Keratinocyte (primary cell): Measurements from ENCODE around the gene ADORA2B. TPM values are rescaled to one million over a fixed set of nuclear protein-coding genes. Genes with fewer than 3 reads are reported as not detected.

ENCODE experiments used
- DNase-seq: peaks from one replicate; pipeline ENCODE4 v3.0.0-alpha.2; 2011; ENCODE audit warnings: low read depth, missing footprints, low spot score
- FAIRE-seq: peaks from 2 replicates; lab custom pipeline; 2011; peaks lifted over from hg19 to GRCh38; lab: Jason Lieb, UNC
- H2AFZ ChIP-seq: 2 replicates; pipeline ENCODE4 v1.6.0; 2012; ENCODE audit warnings: low read length, control low read depth, inconsistent platforms; ENCODE audit not compliant: control insufficient read depth
- H3K27ac ChIP-seq: 2 replicates; pipeline ENCODE4 v1.5.1; 2011; ENCODE audit warnings: low read length; ENCODE audit not compliant: control insufficient read depth, insufficient read depth
- H3K27me3 ChIP-seq: 3 replicates; pipeline ENCODE4 v1.6.0; 2011; ENCODE audit warnings: low read length; ENCODE audit not compliant: control insufficient read depth, insufficient read depth; ENCODE audit errors: extremely low read depth
- H3K36me3 ChIP-seq, 2 experiments: 2 replicates in 1 of 2; 3 replicates in 1 of 2; pipeline ENCODE4 v1.5.1; 2011; ENCODE audit warnings: low read length in 2 of 2, mild to moderate bottlenecking in 1 of 2; ENCODE audit not compliant: control insufficient read depth in 2 of 2, insufficient read depth in 2 of 2; ENCODE audit errors: extremely low read depth in 1 of 2
- H3K4me1 ChIP-seq: 3 replicates; pipeline ENCODE4 v1.5.1; 2011; ENCODE audit warnings: low read length; ENCODE audit not compliant: control insufficient read depth, insufficient read depth; ENCODE audit errors: extremely low read depth
- H3K4me2 ChIP-seq: 3 replicates; pipeline ENCODE4 v1.6.0; 2011; ENCODE audit warnings: low read depth, low read length; ENCODE audit not compliant: control insufficient read depth, insufficient read depth; ENCODE audit errors: extremely low read depth
- H3K4me3 ChIP-seq, 3 experiments: fragments of 200-600 bp in 1 of 3; sonication (generic) in 1 of 3; 2 replicates in 2 of 3; 3 replicates in 1 of 3; pipeline ENCODE4 v1.5.1; 2011 to 2016; ENCODE audit warnings: low read length in 3 of 3, mild to moderate bottlenecking in 3 of 3, control low read depth in 2 of 3, inconsistent platforms in 1 of 3, low read depth in 1 of 3, mixed read lengths in 1 of 3, mixed run types in 1 of 3, moderate library complexity in 1 of 3; ENCODE audit not compliant: control insufficient read depth in 2 of 3, insufficient read depth in 2 of 3; ENCODE audit errors: extremely low read depth in 1 of 3
- H3K79me2 ChIP-seq: 2 replicates; pipeline ENCODE4 v1.6.0; 2012; ENCODE audit warnings: low read length; ENCODE audit not compliant: control insufficient read depth, insufficient read depth
- H3K9ac ChIP-seq: 3 replicates; pipeline ENCODE4 v1.6.0; 2011; ENCODE audit warnings: low read length; ENCODE audit not compliant: control insufficient read depth, insufficient read depth; ENCODE audit errors: extremely low read depth
- H3K9me1 ChIP-seq: 3 replicates; pipeline ENCODE4 v1.6.0; 2011; ENCODE audit warnings: low read length; ENCODE audit not compliant: control insufficient read depth, insufficient read depth; ENCODE audit errors: extremely low read depth
- H3K9me3 ChIP-seq: 2 replicates; pipeline ENCODE4 v1.5.1; 2012; ENCODE audit warnings: low read depth, low read length; ENCODE audit not compliant: control insufficient read depth
- H4K20me1 ChIP-seq: 3 replicates; pipeline ENCODE4 v1.6.0; 2011; ENCODE audit warnings: low read length; ENCODE audit not compliant: control insufficient read depth, insufficient read depth; ENCODE audit errors: extremely low read depth
- EZH2 ChIP-seq: IDR thresholded peaks from one replicate; pipeline ENCODE4 v1.6.1; 2012; ENCODE audit warnings: inconsistent platforms, mild to moderate bottlenecking, low read length, moderate library complexity
- dilution Hi-C: fragments of 300-500 bp; cut with MboI; formaldehyde crosslinking; loops from one replicate; pipeline ENCODE4 v1.7.0; 2020; ENCODE audit warnings: low sequenced_read_pairs; ENCODE audit not compliant: extremely low pct_ligation_motif_present
- polyA plus RNA-seq, 5 experiments: library from polyadenylated mRNA; depleted of rRNA in 3 of 5; stranded (reverse) in 3 of 5; stranded (forward) in 1 of 5; unstranded in 1 of 5; fragments of >200 nt; gene quantifications; 1 replicate in 1 of 5; 2 replicates in 3 of 5; 3 replicates in 1 of 5; pipeline versions ENCODE4 v1.2.1 to v1.2.3, GENCODE V29; 2011 to 2012; ENCODE audit warnings: missing spikeins in 2 of 5, low read depth in 1 of 5, low replicate concordance in 1 of 5
- TF ChIP-seq, protein P1 (sequence below), 3 experiments: IDR thresholded peaks in 1 of 3; conservative IDR thresholded peaks in 1 of 3; optimal IDR thresholded peaks in 1 of 3; 2 replicates in 2 of 3; 3 replicates in 1 of 3; pipeline versions ENCODE3 to v1.5.1; 2011; ENCODE audit warnings: low read length in 3 of 3, mild to moderate bottlenecking in 3 of 3, moderate library complexity in 2 of 3, control low read depth in 1 of 3, inconsistent platforms in 1 of 3; ENCODE audit not compliant: insufficient read depth in 2 of 3; ENCODE audit errors: extremely low read depth in 1 of 3

The ADORA2B gene
- polyA plus RNA-seq, 1 donor (not counting 4 experiments of a cell fraction or from before 2014, with no cell fraction given) = 50.0 TPM

DNA sequence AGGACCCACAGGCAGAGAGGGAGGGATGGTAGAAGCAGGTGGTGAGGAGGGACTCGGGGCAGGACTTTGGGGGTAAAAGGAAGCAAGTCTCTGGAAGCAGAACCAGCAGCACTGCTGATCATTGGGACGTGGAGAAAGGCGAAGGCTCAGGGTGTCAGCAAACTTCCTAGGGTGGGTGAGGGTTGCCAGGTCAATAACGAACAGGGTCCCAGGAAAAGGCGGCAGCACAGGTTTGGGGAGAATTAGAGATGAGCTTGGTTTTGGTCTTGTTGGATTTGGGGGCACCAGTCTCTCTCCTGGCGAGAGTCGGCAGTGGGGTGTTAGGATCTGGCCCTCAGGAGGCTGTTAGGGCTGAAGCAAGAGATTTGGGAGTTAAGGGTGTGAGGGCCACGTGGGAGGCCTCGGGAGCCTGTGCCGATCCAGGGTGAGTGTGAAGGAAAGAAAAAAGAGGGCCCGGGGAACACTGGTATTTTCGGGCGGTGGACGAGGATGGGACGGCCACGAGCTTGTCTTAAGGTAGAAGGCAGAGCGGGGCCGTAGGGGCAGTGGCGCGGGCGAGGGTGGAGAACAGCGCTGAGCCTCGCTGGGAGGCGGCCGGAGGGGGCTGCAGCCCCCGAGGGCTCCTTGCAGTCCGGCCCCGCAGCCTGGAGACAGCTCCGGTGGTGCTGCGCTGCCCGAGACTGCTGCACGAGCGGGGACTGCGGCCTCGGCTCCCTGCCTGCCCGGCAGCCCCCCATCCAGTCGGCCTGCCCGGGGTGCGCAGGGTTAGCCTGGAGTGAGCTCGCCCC, 765 bp upstream of the ADORA2B start:
- no peaks in the 10 kb centered on the region for H3K9me3 ChIP-seq
- dilution Hi-C loops = no loop called here
- no peaks in the 10 kb centered on the region for H3K36me3 ChIP-seq
- TF ChIP-seq, protein P1, sequence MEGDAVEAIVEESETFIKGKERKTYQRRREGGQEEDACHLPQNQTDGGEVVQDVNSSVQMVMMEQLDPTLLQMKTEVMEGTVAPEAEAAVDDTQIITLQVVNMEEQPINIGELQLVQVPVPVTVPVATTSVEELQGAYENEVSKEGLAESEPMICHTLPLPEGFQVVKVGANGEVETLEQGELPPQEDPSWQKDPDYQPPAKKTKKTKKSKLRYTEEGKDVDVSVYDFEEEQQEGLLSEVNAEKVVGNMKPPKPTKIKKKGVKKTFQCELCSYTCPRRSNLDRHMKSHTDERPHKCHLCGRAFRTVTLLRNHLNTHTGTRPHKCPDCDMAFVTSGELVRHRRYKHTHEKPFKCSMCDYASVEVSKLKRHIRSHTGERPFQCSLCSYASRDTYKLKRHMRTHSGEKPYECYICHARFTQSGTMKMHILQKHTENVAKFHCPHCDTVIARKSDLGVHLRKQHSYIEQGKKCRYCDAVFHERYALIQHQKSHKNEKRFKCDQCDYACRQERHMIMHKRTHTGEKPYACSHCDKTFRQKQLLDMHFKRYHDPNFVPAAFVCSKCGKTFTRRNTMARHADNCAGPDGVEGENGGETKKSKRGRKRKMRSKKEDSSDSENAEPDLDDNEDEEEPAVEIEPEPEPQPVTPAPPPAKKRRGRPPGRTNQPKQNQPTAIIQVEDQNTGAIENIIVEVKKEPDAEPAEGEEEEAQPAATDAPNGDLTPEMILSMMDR (optimal IDR thresholded peaks at IDR 0.05 in 1 of 3, IDR thresholded peaks at IDR 0.05 in 1 of 3, conservative IDR thresholded peaks at IDR 0.05 in 1 of 3; ENCODE audit: extremely low read depth in 1 of 3, insufficient read depth in 2 of 3, low read length in 3 of 3) = no peak
- no peak for TF ChIP-seq EZH2
- no peak overlapping the region for H3K27ac ChIP-seq
- peaks cover 35% of the 10 kb centered on the region for H3K4me1 ChIP-seq
- H3K4me3 ChIP-seq = peak overlapping the region; percentile 38 to 93 (median 90)
- H3K27me3 ChIP-seq = no peaks in the 10 kb centered on the region
- FAIRE-seq (no peak), DNase-seq (no peak)
- H3K9ac ChIP-seq = peak overlapping the region; percentile 87
- peak overlapping the region; percentile 94 for H3K4me2 ChIP-seq
- H3K9me1 ChIP-seq = no peaks in the 10 kb centered on the region
- H3K79me2 ChIP-seq = peaks cover 36% of the 10 kb centered on the region
- peak overlapping the region; percentile 73 for H2AFZ ChIP-seq
- no peaks in the 10 kb centered on the region for H4K20me1 ChIP-seq

DNA sequence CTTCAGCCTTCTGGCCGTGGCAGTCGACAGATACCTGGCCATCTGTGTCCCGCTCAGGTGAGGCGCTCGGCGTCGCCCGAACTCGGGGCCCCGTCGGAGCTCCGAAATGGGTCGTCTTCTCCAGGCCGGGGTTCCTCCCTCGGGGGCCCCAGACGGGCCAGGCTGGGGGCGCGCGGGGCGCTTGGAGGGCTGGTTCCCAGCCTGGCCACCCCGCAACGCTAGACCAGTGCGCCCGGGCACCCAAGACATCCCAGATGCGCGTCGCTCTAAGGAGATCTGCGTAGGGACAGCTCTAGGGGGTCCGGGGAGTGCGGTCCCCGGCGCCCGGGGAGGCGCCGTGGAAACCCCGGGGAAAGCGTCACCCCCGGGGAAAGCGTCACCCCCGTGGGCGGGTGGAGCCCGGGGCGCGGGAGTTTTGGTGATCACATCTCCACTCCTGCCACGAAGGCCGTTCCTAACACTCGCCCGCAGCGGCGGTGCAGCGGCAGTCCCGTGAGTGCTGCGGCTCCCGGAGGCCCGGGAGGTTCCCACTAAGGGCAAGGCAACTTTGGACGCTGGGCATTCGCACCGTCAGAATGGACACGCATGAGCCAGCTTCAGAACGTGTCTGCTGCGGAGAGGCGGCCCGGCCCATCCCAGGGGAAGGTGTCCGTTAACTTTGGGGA, 729 bp downstream of the ADORA2B start:
- H3K9ac ChIP-seq = peak overlapping the region; percentile 87
- no peak for DNase-seq
- peaks cover 35% of the 10 kb centered on the region for H3K4me1 ChIP-seq

More for the DNA sequence above, 729 bp downstream of the ADORA2B start:
- Histone ChIP-seq H3K36me3 (peaks cover 0 to 8% of the 10 kb centered on the region in 2 experiments), H4K20me1 (no peaks in the 10 kb centered on the region), H2AFZ (peak overlapping the region; percentile 14), H3K9me3 (no peaks in the 10 kb centered on the region), H3K9me1 (no peaks in the 10 kb centered on the region), H3K4me2 (peak overlapping the region; percentile 94), H3K27me3 (no peaks in the 10 kb centered on the region), H3K79me2 (peaks cover 51% of the 10 kb centered on the region), H3K4me3 (peak overlapping the region; percentile 47 to 93 (median 90)), H3K27ac (peak overlapping the region; percentile 92)
- no peak for TF ChIP-seq EZH2
- TF ChIP-seq, protein P1 (optimal IDR thresholded peaks at IDR 0.05 in 1 of 3, IDR thresholded peaks at IDR 0.05 in 1 of 3, conservative IDR thresholded peaks at IDR 0.05 in 1 of 3; ENCODE audit: extremely low read depth in 1 of 3, insufficient read depth in 2 of 3, low read length in 3 of 3) = no peak
- dilution Hi-C loops = no loop called here
- FAIRE-seq = no peak
